Activated CD4-positive, CD25-positive, alpha-beta regulatory T cell treated with anti-CD3 and anti-CD28 coated beads, Interleukin-2, amount 50 U/mL, for 16 hours (primary cell): Measurements from ENCODE around the gene LRFN2.

ENCODE experiments used
- DNase-seq: peaks from one replicate; pipeline ENCODE4 v3.0.0-alpha.2; 2020; ENCODE audit warnings: low read depth, low spot score

The LRFN2 gene

GRCh38 chr6:40586369-40587201 lies 579 bp downstream of the LRFN2 start:
- no peak for DNase-seq

GRCh38 chr6:40585651-40586269 lies 1.4 kb downstream of the LRFN2 start:
- DNase-seq, result no peak

- DNase-seq, result no peak
These were observed 1.9 kb downstream of the LRFN2 start for GRCh38 chr6:40585223-40585622.

- no peak for DNase-seq
These were observed 2.4 kb downstream of the LRFN2 start for GRCh38 chr6:40584741-40585140.

GRCh38 chr6:40583709-40584108 lies 3.5 kb downstream of the LRFN2 start:
- no peak for DNase-seq

- DNase-seq, result no peak
These were observed 4.3 kb downstream of the LRFN2 start for GRCh38 chr6:40582892-40583291.

- DNase-seq, result no peak
These were observed 8.1 kb downstream of the LRFN2 start for GRCh38 chr6:40579101-40579500.

GRCh38 chr6:40577672-40578071 lies 9.5 kb downstream of the LRFN2 start:
- no peak for DNase-seq

GRCh38 chr6:40573221-40573620 lies 13.9 kb downstream of the LRFN2 start:
- DNase-seq, result no peak

- no peak for DNase-seq
These were observed 17.8 kb downstream of the LRFN2 start for GRCh38 chr6:40569162-40569910.

- DNase-seq, result no peak
These were observed 19.0 kb downstream of the LRFN2 start for GRCh38 chr6:40568062-40568708.

GRCh38 chr6:40563111-40563510 lies 24.1 kb downstream of the LRFN2 start:
- no peak for DNase-seq

GRCh38 chr6:40559056-40559455 lies 28.1 kb downstream of the LRFN2 start:
- DNase-seq, result no peak

GRCh38 chr6:40558102-40558501 lies 29.1 kb downstream of the LRFN2 start:
- DNase-seq, result no peak

GRCh38 chr6:40556881-40557280 lies 30.3 kb downstream of the LRFN2 start:
- DNase-seq, result no peak

GRCh38 chr6:40556023-40556422 lies 31.1 kb downstream of the LRFN2 start:
- DNase-seq, result no peak

- no peak for DNase-seq
These were observed 32.1 kb downstream of the LRFN2 start for GRCh38 chr6:40555092-40555491.

- no peak for DNase-seq
These were observed 34.2 kb downstream of the LRFN2 start for GRCh38 chr6:40552941-40553340.

- no peak for DNase-seq
These were observed 35.1 kb downstream of the LRFN2 start for GRCh38 chr6:40551966-40552505.

- DNase-seq, result no peak
These were observed 36.7 kb downstream of the LRFN2 start for GRCh38 chr6:40550202-40551101.

- DNase-seq, result no peak
These were observed 41.2 kb downstream of the LRFN2 start for GRCh38 chr6:40545954-40546353.
